Omental fat pad (tissue), 4 donors: Measurements from ENCODE around the gene UBE2B. TPM values are rescaled to one million over a fixed set of nuclear protein-coding genes. Genes with fewer than 3 reads are reported as not detected.

Source experiments
- ATAC-seq: fragments of 150-250 bp; one replicate; pipeline ENCODE4 v1.9.1; 2016; ENCODE audit warnings: mild to moderate bottlenecking, moderate library complexity; ENCODE audit not compliant: low FRiP score
- DNase-seq: peaks from one replicate; pipeline ENCODE4 v3.0.0-alpha.2; 2019; ENCODE audit warnings: low spot score
- CTCF ChIP-seq, 3 donors: fragments of 450-650 bp; IDR thresholded peaks; one replicate each; pipeline ENCODE4 v1.5.1; 2016 to 2017; ENCODE audit warnings: antibody characterized with exemption in 3 of 3, mild to moderate bottlenecking in 3 of 3, moderate library complexity in 2 of 3
- total RNA-seq, 4 donors: library from RNA; depleted of rRNA; stranded (reverse); fragments of >200 nt; gene quantifications; one replicate each; pipeline ENCODE4 v1.1.0, GENCODE V29; 2016

UBE2B gene
- total RNA-seq, 4 donors from 2014 or later = 42.2 to 95.8 (median 46.0) TPM

- TF ChIP-seq CTCF (IDR thresholded peaks at IDR 0.05) = no peak
- DNase-seq (no peak), ATAC-seq (no peak)
Observed at GRCh38 chr5:134383980-134384697, 12.8 kb downstream of the UBE2B start.

- no peak for ATAC-seq
- no peak for TF ChIP-seq CTCF (IDR thresholded peaks at IDR 0.05)
- DNase-seq = no peak
Observed at GRCh38 chr5:134387443-134387842, 16.1 kb downstream of the UBE2B start.

- no peak for ATAC-seq
- no peak for TF ChIP-seq CTCF (IDR thresholded peaks at IDR 0.05)
- DNase-seq = no peak
Observed at GRCh38 chr5:134392301-134392700, 20.9 kb downstream of the UBE2B start.

- DNase-seq = no peak
- TF ChIP-seq CTCF (IDR thresholded peaks at IDR 0.05) = no peak
- no peak for ATAC-seq
Observed at GRCh38 chr5:134394932-134395331, 23.6 kb downstream of the UBE2B start.

- TF ChIP-seq CTCF (IDR thresholded peaks at IDR 0.05) = no peak
- no peak for DNase-seq
- ATAC-seq = no peak
Observed at GRCh38 chr5:134396274-134396673, 24.9 kb downstream of the UBE2B start.

GRCh38 chr5:134397196-134397595 lies 25.8 kb downstream of the UBE2B start:
- no peak for ATAC-seq
- DNase-seq = no peak
- TF ChIP-seq CTCF (IDR thresholded peaks at IDR 0.05) = no peak

- ATAC-seq = no peak
- no peak for DNase-seq
- TF ChIP-seq CTCF (IDR thresholded peaks at IDR 0.05) = no peak
Observed at GRCh38 chr5:134398609-134399155, 27.3 kb downstream of the UBE2B start.
